GM18951 (cell line): ENCODE data around the gene CDC27.
"Not testable (repeated sequence)": the region's sequence is repeated elsewhere in the genome, so short reads cannot be mapped to it uniquely, and the experiment has no call there.

Experiments
- POLR2A ChIP-seq: IDR thresholded peaks from 4 replicates; pipeline ENCODE4 v1.6.1; 2011; ENCODE audit warnings: mild to moderate bottlenecking; ENCODE audit not compliant: insufficient read length, insufficient read depth; ENCODE audit errors: extremely low read depth
- in situ Hi-C: fragments of 300-500 bp; cut with MboI; formaldehyde crosslinking; loops from one replicate; pipeline ENCODE4 v1.12.0; 2022; ENCODE audit warnings: low sequenced_read_pairs, mixed read lengths, inconsistent platforms; ENCODE audit not compliant: unreplicated experiment

The CDC27 gene

DNA sequence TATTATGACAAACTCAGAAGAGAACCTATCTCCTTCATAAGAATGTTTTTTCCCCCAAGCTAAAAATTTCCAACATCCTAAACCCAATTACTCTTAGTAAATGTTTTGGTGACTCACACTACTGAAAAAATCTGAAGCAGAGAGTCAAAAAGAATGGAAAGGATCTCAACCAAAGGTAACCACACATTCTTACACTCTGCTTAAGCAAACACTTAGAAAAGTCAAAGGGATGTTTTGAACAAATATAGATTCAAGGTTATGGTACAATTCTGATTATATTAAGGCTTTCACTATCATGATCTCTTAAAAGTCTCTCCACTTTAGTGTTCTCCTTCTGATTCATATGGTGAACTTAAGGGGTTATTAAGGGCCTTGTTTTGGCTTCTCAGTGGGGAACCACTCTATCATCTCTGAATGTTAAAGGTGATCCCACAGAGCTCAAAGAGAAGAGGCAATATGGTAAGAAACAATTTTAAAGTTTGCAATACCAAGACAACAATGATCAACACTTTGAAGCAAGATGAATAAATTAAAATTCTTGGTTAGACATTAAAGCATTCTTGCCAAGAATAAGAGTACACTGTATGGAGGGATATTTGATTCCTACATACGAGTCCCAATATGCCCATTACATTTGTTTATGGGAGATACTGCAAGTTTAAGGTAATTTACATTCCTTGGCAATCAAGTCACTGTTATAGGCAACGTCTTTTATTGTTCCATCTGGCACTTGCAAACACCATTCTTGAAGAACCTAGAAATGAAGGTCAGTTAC lies 69.2 kb downstream of the CDC27 start:
- in situ Hi-C loops, result no loop called here
- TF ChIP-seq POLR2A, result no peak

DNA sequence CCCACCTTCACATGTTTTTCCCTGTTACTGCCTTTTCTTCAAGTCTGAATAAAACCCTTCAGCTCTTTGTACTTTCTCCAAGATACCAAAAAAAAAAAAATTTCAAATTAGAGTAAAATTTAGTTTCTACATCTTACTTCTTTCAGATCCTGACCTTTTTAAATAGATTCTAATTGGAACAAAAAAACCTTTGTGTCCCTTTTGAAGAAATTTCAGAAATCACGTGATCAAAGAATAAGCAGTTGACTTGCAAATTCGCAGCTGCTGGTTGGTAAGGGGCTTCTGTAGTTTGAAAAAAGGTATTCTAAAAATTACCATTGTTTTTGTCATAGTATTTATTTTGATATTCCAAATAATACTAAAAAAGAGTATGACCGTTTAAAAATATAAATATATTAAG lies 71.7 kb downstream of the CDC27 start:
- in situ Hi-C loops, result no loop called here
- TF ChIP-seq POLR2A, result no peak

DNA sequence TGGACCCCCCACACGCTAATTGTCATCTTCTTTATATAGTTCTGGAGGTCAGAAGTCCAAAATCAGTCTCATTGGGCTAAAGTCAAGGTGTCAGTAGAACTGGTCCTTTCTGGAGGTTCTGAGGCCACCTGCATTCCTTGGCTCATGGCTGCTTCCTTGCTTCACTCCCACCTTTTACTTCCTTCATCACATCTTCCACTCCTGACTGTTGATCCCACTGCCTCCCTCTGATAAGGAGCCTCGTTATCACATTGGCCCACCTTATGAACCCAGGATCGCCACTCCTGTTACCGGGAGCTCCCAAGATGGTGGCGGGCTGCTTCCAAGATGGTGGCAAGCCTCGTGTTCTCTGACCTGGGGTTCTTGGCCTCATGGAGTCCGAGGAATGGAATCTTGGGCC lies 83.0 kb downstream of the CDC27 start:
- in situ Hi-C loops, result no loop called here
- TF ChIP-seq POLR2A, result no peak

DNA sequence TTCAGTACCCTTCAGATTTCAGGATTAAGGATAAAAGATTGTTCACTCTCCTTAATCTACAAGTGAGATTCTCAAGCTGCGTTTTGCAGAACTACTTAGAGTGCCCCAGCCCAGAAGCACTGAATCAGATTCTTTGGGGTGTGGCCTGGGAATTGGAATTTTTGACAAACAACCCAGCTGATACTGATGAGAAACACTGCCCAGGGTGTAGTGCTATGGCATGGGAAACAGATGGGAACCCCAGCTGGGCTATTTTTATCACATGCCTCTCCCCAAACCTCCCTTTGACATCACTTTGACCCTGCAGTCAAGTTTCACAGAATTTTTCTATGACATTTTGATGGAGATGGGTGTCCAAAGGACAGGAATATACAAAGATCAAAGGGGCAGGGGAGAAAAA lies 83.8 kb downstream of the CDC27 start:
- in situ Hi-C loops, result not testable (repeated sequence)

DNA sequence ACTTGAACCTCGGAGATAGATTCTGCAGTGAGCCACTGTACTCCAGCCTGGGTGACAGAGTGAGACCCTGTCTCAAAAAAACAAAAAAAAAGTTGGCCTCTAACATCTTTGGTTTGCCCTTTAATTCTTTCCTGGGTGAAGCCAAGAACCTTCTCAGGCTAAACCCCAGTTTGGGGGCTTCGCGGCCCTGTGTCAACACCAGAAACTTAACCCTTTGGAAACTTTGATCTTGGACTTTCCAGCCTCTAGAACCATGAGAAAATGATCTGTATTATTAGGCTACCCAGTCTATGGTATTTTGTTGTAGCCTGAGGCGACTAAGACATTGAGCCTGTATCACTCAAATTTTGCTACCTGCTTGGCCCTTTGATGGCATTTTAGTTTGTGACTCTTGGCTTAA lies 86.2 kb downstream of the CDC27 start:
- TF ChIP-seq POLR2A, result no peak
- in situ Hi-C loops, result no loop called here

DNA sequence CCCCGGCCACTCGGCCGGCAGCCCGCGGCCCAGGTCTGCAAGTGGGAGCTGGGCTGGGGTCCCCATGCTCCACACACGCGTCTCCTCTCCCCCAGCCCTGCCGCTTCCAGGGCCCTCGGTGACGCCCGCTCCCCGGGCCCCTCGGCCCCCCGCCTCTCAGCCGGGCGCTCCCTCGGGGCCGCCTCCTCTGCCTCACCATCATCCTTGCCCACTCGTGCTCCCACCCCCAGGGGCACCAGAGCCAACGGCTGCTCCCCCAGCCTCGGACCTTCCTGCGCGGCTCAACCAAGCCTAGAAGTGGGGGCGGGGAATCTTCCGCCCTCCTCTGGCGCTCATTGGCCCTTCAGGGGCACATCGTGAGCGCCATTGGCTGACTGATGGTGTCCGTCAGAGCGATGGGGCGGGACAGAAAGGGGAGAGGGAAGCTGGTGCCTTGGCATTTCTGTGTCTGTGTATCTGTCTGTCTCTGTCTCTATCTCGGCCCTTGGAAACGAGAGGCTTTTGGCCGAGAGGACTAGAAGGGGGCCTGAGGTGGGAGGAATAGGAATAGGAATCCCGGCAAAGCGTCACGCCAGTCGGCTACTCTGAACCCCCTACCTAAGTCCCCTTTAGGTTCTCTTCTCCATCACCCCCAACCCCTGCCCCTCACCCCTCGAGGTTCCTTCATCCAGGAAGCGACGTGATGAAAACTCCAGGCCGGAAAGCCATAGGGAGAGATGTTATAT lies 88.9 kb downstream of the CDC27 start:
- in situ Hi-C loops, result no loop called here

DNA sequence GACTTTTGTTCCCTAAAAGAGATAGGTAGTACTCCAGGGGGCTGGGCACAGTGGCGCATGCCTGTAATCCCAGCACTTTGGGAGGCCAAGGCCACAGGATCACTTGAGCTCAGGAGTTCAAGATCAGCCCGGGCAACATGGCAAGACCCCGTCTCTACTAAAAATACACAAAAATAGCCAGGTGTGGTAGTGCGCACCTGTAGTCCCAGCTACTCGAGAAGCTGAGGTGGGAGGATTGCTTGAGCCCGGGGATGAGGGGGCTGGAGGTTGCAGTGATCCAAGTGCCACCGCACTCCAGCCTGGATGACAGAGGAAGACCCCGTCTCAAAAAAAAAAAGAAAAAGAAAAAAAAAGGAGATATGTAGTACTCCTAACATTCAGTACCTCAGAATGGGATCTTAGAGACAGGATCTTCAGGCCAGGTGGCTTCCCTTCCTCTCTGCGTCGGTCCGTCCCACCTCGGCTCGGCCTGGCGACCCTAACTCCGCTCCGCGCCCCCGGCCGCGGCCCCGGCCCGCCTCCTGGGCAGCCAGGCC lies 89.6 kb downstream of the CDC27 start:
- TF ChIP-seq POLR2A, result no peak
- in situ Hi-C loops, result no loop called here

More for the DNA sequence above, 88.9 kb downstream of the CDC27 start:
- peak; percentile 72 for TF ChIP-seq POLR2A

DNA sequence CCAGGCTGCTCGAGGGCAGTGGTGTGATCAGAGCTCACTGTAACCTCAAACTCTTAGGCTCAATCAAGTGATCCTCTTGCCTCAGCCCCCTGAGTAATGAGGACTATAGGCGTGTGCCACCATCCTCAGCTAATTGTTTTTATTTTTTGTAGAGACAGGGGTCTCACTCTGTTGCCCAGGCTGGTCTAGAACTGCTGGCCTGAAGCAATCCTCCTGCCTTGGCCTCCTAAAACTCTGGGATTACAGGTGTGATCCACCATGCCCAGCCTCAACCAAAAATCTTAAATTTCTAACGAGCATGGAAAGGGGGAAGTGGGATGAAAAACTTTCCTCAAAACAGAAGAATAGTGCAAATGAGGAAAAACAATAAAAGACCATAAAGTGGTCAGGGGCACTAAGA lies 92.8 kb downstream of the CDC27 start:
- in situ Hi-C loops, result no loop called here
- TF ChIP-seq POLR2A, result no peak

DNA sequence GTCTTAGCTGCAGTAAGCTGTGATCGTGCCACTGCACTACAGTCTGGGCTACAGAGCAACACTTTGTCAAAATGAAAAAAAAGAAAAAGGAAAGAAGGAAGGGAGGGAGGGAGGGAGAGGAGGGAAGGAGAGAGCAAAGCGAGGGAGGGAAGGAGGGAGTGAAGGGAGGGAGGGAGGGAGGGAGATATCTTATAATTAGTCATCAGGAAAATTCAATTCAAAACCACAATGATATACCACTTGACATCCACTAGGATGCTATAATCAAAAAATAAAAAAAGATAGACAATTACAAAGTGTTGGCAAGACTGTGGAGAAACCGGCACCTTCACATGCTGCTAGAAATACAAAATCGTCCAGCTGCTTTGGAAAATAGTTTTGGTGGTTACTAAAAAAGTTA lies 93.8 kb downstream of the CDC27 start:
- TF ChIP-seq POLR2A, result no peak
- in situ Hi-C loops, result no loop called here

DNA sequence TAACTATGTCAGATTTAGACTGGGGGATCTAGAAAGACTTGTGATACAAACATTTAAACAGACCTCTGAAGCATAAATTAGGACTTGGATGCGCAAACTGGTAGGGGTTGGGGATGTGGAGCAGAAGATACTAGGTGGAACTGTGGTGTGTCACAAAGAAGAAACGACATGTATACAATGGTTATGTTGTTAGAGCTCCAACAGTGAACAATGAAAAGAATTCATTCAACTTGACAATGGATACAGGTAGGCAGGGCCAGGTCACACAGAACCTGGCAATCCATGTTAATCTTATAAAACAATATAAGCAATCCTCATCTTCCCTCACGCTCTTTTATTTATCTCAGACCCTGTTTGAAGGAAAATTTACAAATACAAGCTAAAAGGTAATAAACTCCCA lies 102.0 kb downstream of the CDC27 start:
- in situ Hi-C loops, result no loop called here
- TF ChIP-seq POLR2A, result no peak

DNA sequence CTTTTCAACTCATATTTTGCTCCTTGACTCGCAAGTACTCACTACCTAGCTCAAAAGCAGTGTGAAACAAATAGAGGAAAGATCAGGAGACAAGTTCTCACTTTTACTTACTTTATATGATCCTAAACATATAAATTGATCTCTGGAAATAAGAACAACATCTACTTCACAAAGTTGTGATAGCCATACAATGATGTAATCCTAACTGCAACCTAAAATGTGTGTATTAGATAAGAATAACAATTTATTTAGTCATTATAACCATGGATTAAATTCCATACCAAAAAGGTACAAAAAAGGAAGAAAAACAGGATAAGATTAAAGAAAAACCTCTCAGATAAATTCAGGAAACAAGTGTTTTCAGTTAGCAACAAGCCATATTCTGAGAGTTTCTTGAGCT lies 103.4 kb downstream of the CDC27 start:
- in situ Hi-C loops, result no loop called here
- no peak for TF ChIP-seq POLR2A

DNA sequence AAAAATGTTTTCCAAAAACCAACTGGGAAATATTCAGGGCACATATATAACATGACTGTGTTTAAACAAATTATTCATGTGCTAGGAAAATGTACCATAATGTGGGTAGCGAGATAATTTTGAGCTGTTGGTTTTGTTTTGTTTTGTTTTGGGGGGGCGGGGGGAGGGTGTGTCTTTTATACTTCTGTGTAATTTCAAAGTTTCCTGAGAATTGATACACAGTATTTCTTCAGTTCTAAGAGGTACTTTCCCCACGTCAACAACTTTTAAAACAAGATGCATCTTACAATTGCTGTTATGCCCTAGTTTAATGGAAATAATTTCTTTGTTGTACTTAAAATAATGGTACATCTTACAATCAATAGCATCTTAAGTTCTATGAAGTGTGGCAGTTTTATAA lies 110.3 kb downstream of the CDC27 start:
- TF ChIP-seq POLR2A, result no peak
- in situ Hi-C loops, result no loop called here

DNA sequence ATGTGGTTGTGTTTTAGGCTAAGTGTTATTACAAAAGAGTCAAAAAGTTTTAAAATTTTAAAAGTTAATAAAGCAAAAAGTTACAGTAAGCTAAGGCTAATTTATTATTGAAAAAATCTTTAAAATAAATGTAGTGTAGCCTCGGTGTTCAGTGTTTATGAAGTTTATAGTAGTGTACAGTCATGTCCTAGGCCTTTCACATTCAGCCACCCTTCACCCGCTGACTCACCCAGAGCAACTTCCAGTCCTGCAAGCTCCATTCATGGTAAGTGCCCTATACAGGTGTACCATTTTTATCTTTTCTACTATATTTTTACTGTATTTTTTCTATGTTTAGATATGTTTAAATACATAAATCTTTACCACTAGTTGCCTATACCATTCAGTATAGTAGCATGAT lies 111.5 kb downstream of the CDC27 start:
- TF ChIP-seq POLR2A, result no peak
- in situ Hi-C loops, result no loop called here

DNA sequence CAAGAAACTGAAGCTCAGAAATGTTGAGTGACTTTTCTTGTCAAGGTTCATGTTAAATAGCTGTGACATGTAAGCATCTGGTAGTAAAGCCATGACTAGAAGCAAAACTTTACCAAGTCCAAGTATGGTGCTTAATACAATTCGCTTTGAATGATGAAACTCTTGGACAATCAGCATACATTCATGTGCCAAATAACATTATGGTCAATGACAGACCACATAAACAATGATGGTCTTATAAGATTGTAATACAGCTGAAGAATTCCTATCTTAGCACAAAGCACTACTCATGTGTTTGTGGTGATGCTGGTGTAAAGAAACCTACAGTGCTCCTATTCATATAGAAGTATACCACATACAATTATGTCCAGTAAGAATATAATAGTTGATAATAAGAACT lies 112.9 kb downstream of the CDC27 start:
- TF ChIP-seq POLR2A, result no peak
- in situ Hi-C loops, result no loop called here

DNA sequence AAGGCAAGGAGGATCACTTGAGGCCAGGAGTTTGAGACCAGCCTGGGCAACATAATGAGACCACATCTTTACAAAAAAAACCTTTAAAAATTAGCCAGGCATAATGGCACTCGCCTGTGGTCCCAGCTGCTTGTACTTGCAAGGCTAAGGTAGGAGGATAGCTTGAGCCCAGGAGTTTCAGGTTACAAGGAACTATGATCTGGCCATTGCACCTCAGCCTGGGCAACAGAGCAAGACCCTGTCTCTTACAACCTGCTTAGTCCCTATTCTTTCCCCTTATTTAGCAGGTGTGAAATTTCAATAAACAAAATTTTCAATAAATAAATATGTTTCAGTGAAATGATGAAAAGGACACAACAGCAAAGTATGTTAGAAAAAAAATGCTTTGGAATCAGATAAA lies 114.7 kb downstream of the CDC27 start:
- in situ Hi-C loops, result not testable (repeated sequence)

DNA sequence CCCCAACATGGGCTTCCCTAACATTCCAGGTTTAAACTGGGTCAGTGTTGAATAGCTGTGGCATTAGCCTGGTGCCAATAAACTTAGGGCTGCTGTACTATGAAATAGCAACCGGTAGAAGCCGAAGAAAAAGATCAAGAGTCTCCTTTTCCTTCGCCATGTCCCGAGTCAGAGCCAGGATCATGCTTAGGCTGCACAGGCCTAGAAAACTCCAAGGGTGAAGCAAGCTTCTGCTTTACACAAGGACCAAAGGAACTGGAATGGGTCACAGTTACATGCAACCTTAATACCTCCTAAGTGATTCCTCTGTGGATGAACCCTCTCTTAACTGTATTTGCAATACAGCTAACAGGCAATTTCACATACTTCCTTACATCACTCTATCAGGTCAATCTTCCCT lies 115.5 kb downstream of the CDC27 start:
- in situ Hi-C loops, result not testable (repeated sequence)
